Breast epithelium (tissue), 3 donors: ENCODE results near the gene MAT2A.

Source experiments
- POLR2A ChIP-seq: fragments of 450-650 bp; IDR thresholded peaks from one replicate; pipeline ENCODE4 v1.6.1; 2016; ENCODE audit warnings: antibody characterized with exemption, mild to moderate bottlenecking, moderate library complexity
- POLR2AphosphoS5 ChIP-seq, 3 donors: sonication (generic); formaldehyde crosslinking; IDR thresholded peaks; one replicate each; pipeline ENCODE4 v1.6.1; 2017; ENCODE audit warnings: antibody characterized with exemption in 3 of 3
- TF ChIP-seq, protein P1 (sequence below), 3 donors: fragments of 450-650 bp; IDR thresholded peaks; one replicate each; pipeline ENCODE4 v1.5.1; 2016 to 2017; ENCODE audit warnings: antibody characterized with exemption in 3 of 3, mild to moderate bottlenecking in 3 of 3, moderate library complexity in 3 of 3

DNA sequence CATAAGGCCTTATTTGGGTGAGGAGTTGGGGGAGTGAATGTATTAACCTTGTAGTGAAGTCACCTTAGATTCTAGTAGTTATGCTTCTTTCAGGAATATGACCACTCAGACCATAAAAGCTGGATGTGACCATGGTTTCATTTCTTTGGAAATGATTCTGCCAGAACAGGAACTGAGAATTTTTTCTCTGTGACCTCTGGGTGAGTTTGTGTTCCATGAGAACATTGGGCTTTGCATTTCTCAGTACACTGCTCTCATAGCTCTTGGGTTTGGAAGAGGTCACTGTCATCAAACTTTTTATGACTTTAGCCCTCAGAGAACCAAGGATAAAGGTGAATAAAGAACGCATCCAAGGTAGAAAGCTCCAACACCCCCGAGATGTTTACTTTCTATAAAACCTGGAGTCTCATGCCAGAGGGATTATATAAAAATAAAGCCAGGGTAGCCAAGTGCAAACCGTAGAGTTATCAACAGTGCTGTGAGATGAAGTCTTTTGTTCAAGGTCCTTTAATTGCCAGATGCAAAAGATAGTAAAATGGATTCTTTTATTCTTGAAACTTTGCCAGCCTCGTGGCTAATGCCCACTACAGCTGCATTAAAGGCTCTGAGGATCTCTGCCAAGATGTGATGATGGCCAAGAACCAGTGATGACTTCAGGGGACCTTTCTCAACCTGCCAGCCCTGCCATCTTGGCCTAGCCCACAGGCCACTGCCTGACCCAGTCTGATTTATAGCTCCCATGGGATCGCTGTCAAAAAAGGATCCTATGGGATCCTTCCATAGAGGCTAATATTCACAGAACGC lies 27.8 kb upstream of the MAT2A start:
- TF ChIP-seq, protein P1, sequence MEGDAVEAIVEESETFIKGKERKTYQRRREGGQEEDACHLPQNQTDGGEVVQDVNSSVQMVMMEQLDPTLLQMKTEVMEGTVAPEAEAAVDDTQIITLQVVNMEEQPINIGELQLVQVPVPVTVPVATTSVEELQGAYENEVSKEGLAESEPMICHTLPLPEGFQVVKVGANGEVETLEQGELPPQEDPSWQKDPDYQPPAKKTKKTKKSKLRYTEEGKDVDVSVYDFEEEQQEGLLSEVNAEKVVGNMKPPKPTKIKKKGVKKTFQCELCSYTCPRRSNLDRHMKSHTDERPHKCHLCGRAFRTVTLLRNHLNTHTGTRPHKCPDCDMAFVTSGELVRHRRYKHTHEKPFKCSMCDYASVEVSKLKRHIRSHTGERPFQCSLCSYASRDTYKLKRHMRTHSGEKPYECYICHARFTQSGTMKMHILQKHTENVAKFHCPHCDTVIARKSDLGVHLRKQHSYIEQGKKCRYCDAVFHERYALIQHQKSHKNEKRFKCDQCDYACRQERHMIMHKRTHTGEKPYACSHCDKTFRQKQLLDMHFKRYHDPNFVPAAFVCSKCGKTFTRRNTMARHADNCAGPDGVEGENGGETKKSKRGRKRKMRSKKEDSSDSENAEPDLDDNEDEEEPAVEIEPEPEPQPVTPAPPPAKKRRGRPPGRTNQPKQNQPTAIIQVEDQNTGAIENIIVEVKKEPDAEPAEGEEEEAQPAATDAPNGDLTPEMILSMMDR (IDR thresholded peaks at IDR 0.05): no peak
- TF ChIP-seq POLR2A (no peak), POLR2AphosphoS5 (IDR thresholded peaks at IDR 0.05) (no peak)
